ENCODE data around the gene OPN4.
A peak's percentile ranks its signal among the peaks of the same experiment; 100 is the strongest.

OPN4 gene

DNA sequence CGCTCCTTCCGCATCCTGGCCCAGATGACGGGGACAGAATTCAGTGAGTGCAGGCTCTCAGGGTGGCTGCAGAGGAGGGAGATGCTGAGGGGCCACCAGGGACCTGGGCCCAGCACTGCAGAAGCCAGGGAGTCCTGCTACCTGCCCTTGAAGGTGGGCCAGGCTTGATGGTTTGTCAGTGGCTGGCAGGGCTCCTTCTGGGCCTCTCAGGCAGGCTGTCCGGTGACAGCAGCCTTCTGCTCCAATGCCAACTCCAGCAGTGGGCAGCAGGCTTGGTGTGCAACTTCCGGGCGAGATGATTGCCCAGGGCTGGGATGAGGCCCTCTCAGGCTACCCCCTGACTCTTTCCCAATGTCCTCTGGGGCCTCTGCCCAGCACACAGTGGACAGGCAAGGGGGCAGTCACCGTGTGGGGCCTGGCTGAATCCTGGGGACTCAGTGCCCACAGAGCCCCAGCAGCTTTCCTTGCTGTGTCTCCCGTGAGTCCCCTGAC lies 37.7 kb downstream of the OPN4 start:
- in situ Hi-C loops (cut with HindIII; ENCODE audit: low pct_ligation_motif_present, low sequenced_read_pairs): no loop called here
- H3K36me3 ChIP-seq (replicated peaks): no peaks in the 10 kb centered on the region
- H3K27me3 ChIP-seq (replicated peaks): no peaks in the 10 kb centered on the region
- H3K4me3 ChIP-seq (ENCODE audit: low read depth, low read length): no peak overlapping the region
- H3K27ac ChIP-seq: no peak overlapping the region
- TF ChIP-seq, protein P1, sequence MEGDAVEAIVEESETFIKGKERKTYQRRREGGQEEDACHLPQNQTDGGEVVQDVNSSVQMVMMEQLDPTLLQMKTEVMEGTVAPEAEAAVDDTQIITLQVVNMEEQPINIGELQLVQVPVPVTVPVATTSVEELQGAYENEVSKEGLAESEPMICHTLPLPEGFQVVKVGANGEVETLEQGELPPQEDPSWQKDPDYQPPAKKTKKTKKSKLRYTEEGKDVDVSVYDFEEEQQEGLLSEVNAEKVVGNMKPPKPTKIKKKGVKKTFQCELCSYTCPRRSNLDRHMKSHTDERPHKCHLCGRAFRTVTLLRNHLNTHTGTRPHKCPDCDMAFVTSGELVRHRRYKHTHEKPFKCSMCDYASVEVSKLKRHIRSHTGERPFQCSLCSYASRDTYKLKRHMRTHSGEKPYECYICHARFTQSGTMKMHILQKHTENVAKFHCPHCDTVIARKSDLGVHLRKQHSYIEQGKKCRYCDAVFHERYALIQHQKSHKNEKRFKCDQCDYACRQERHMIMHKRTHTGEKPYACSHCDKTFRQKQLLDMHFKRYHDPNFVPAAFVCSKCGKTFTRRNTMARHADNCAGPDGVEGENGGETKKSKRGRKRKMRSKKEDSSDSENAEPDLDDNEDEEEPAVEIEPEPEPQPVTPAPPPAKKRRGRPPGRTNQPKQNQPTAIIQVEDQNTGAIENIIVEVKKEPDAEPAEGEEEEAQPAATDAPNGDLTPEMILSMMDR (IDR thresholded peaks at IDR 0.05; ENCODE audit: low read depth, low read length, missing control alignments): no peak
- DNase-seq: no peak

GRCh38 chr10:86692664-86693063 lies 38.3 kb downstream of the OPN4 start:
- H3K36me3 ChIP-seq (replicated peaks): no peaks in the 10 kb centered on the region
- no peaks in the 10 kb centered on the region for H3K27me3 ChIP-seq (replicated peaks)
- no peak for DNase-seq
- H3K27ac ChIP-seq: no peak overlapping the region
- no peak overlapping the region for H3K4me3 ChIP-seq (ENCODE audit: low read depth, low read length)
- TF ChIP-seq, protein P1 (IDR thresholded peaks at IDR 0.05; ENCODE audit: low read depth, low read length, missing control alignments): no peak
- in situ Hi-C loops (cut with HindIII; ENCODE audit: low pct_ligation_motif_present, low sequenced_read_pairs): no loop called here

DNA sequence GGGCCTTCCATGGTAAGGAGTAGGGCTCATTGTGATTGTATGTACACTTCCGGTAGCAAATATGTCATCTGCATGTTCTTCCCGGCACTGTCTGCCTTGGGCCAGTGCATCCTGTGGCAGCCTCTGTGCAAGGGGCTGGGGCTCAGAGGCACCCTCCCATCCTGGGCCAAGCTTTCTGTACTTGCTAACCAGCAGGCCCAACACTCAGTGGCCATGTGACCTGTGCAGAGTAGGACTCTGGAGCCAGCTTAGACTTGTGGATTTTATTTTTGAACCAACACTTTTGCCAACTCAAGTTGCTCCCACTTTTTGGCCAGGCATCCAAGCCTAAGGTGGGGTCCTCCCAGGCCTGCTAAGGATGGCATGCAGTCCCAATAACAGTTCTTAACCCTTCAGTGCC lies 38.9 kb downstream of the OPN4 start:
- H3K36me3 ChIP-seq (replicated peaks): no peaks in the 10 kb centered on the region
- no peak for DNase-seq
- no peak overlapping the region for H3K4me3 ChIP-seq (ENCODE audit: low read depth, low read length)
- H3K27ac ChIP-seq: no peak overlapping the region
- TF ChIP-seq, protein P1 (IDR thresholded peaks at IDR 0.05; ENCODE audit: low read depth, low read length, missing control alignments): no peak
- in situ Hi-C loops (cut with HindIII; ENCODE audit: low pct_ligation_motif_present, low sequenced_read_pairs): no loop called here
- H3K27me3 ChIP-seq (replicated peaks): no peaks in the 10 kb centered on the region

GRCh38 chr10:86693721-86694369 lies 39.5 kb downstream of the OPN4 start:
- H3K27me3 ChIP-seq (replicated peaks): no peaks in the 10 kb centered on the region
- no peak overlapping the region for H3K4me3 ChIP-seq (ENCODE audit: low read depth, low read length)
- in situ Hi-C loops (cut with HindIII; ENCODE audit: low pct_ligation_motif_present, low sequenced_read_pairs): no loop called here
- TF ChIP-seq, protein P1 (IDR thresholded peaks at IDR 0.05; ENCODE audit: low read depth, low read length, missing control alignments): peak; percentile 89
- DNase-seq: peak; percentile 41
- H3K36me3 ChIP-seq (replicated peaks): no peaks in the 10 kb centered on the region
- H3K27ac ChIP-seq: no peak overlapping the region

- H3K4me3 ChIP-seq (ENCODE audit: low read depth, low read length): no peak overlapping the region
- no peak for DNase-seq
- TF ChIP-seq, protein P1 (IDR thresholded peaks at IDR 0.05; ENCODE audit: low read depth, low read length, missing control alignments): peak; percentile 24
- no peaks in the 10 kb centered on the region for H3K36me3 ChIP-seq (replicated peaks)
- no peak overlapping the region for H3K27ac ChIP-seq
- H3K27me3 ChIP-seq (replicated peaks): no peaks in the 10 kb centered on the region
- in situ Hi-C loops (cut with HindIII; ENCODE audit: low pct_ligation_motif_present, low sequenced_read_pairs): no loop called here
These were observed 44.0 kb downstream of the OPN4 start for GRCh38 chr10:86698207-86698940.
